Ectodermal cell (in vitro differentiated cells): ENCODE data around the gene GSTT2B.
"Not testable (repeated sequence)": the region's sequence is repeated elsewhere in the genome, so short reads cannot be mapped to it uniquely, and the experiment has no call there.

ENCODE experiments used
- H3K27ac ChIP-seq: 2 replicates; pipeline ENCODE4 v1.7.0; 2013; ENCODE audit warnings: mild to moderate bottlenecking, low read depth, low read length; ENCODE audit not compliant: insufficient read depth, poor library complexity, severe bottlenecking
- H3K27me3 ChIP-seq: 2 replicates; pipeline ENCODE4 v1.7.0; 2013; ENCODE audit warnings: mild to moderate bottlenecking, low read length; ENCODE audit not compliant: insufficient read depth, control insufficient read depth, poor library complexity, severe bottlenecking
- H3K36me3 ChIP-seq: one replicate; pipeline ENCODE4 v1.7.0; 2013; ENCODE audit warnings: low read length; ENCODE audit not compliant: control insufficient read depth, insufficient read depth
- H3K4me1 ChIP-seq: one replicate; pipeline ENCODE4 v1.7.0; 2013; ENCODE audit warnings: low read length; ENCODE audit not compliant: control insufficient read depth, insufficient read depth
- H3K4me3 ChIP-seq: 2 replicates; pipeline ENCODE4 v1.7.0; 2013; ENCODE audit warnings: low read depth, low read length, control low read depth; ENCODE audit not compliant: insufficient read depth
- H3K9me3 ChIP-seq: 2 replicates; pipeline ENCODE4 v1.7.0; 2013; ENCODE audit warnings: mild to moderate bottlenecking, low read length, moderate library complexity; ENCODE audit not compliant: control insufficient read depth
- WGBS, 2 experiments: methylation state at CpG; one replicate each; pipeline ENCODE4 v1.1.7; 2013; ENCODE audit warnings: missing lambda C conversion rate in 2 of 2; 5-methylcytosine and 5-hydroxymethylcytosine counted together

Gene GSTT2B

DNA sequence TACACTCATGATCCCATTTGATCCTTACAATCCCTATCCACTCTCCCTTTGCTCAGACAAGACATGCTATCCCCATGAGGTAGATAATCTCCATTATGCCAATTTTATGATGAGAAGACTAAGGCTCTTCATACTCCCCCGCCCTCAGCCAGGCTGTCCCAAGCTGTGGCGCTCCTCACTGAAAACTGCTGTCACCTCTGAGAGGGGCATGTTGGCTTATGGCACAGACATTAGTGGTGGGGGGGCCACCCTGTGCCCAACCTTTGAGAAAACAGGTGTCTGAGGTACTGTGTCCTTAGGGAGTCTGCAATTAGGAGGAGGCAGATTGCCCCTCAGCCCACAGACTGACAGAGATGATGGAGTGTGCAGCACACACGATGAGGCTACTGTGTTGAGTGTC lies 8.1 kb upstream of the GSTT2B start:
- Histone ChIP-seq H3K9me3 (no peaks in the 10 kb centered on the region), H3K4me3 (no peak overlapping the region), H3K27me3 (no peaks in the 10 kb centered on the region), H3K36me3 (peaks cover 24% of the 10 kb centered on the region), H3K27ac (no peak overlapping the region), H3K4me1 (no peaks in the 10 kb centered on the region)
- WGBS, 2 experiments: 94 to 96% methylated on average over 3 of the region's 3 CpGs

- H3K36me3 ChIP-seq: peaks cover 22% of the 10 kb centered on the region
- not testable (repeated sequence) for H3K27me3 ChIP-seq, H3K27ac ChIP-seq, H3K9me3 ChIP-seq, H3K4me3 ChIP-seq, H3K4me1 ChIP-seq
- WGBS, 2 experiments: no CpG with 5 or more reads among the region's 30 CpGs
Measured at GRCh38 chr22:23966568-23966967, 5.6 kb upstream of the GSTT2B start, which contains the start of gene DDTL. Gene DDTL, plus strand, starts transcription at chr22:23966888. Its CDS starts 27 bp downstream, at chr22:23966915.

DNA sequence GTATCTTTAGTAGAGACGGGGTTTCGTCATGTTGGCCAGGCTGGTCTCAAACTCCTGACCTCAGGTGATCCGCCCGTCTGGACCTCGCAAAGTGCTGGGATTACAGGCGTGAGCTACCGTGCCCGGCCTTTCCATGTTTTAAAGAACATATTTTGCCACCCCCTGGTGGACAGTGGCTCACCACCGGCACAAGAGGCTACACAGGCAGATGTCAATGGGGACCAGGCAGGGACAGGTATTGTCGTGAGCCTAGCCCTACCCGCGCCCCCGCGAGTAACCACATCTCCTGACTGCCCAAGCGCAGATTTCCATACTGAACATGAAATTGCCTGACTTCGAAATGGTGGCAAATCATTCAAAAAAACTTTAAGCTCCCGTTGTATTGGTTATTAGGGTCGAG lies 5.1 kb upstream of the GSTT2B start:
- not testable (repeated sequence) for H3K27ac ChIP-seq, H3K9me3 ChIP-seq, H3K27me3 ChIP-seq, H3K4me1 ChIP-seq, H3K4me3 ChIP-seq
- peaks cover 19% of the 10 kb centered on the region for H3K36me3 ChIP-seq
- WGBS, 2 experiments: no CpG with 5 or more reads among the region's 18 CpGs

DNA sequence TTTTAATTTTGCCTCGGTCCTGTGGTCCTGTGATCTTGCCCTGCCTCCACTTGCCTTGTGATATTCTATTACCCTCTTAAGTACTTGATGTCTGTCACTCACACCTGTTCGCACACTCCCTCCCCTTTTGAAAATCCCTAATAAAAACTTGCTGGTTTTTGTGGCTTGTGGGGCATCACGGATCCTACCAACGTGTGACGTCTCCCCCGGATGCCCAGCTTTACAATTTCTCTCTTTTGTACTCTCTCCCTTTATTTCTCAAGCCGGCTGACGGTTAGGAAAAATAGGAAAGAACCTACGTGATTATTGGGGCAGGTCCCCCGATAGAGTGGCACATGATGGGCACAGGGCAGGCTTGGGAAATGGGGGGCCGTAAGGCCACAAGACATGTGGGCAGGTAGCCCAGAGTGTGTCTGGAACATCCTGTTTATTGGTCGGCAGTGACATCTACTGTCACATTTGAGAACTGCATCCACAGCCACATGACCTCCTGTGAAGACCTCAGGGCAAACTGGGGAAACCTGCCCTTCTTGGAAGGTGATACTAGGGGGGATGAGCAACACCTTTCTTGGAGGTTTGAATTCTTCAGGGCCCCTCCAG lies 4.6 kb downstream of the GSTT2B start:
- not testable (repeated sequence) for H3K27me3 ChIP-seq, H3K4me1 ChIP-seq, H3K36me3 ChIP-seq, H3K9me3 ChIP-seq, H3K4me3 ChIP-seq, H3K27ac ChIP-seq
- 16 to 22% methylated on average over 12 of the region's 12 CpGs for WGBS, 2 experiments

- H3K9me3 ChIP-seq, H3K27me3 ChIP-seq, H3K27ac ChIP-seq, H3K36me3 ChIP-seq, H3K4me3 ChIP-seq, H3K4me1 ChIP-seq: not testable (repeated sequence)
- 44 to 56% methylated on average over 6 to 7 of the region's 8 CpGs for WGBS, 2 experiments
Measured at GRCh38 chr22:23955886-23956285, 5.1 kb downstream of the GSTT2B start.

DNA sequence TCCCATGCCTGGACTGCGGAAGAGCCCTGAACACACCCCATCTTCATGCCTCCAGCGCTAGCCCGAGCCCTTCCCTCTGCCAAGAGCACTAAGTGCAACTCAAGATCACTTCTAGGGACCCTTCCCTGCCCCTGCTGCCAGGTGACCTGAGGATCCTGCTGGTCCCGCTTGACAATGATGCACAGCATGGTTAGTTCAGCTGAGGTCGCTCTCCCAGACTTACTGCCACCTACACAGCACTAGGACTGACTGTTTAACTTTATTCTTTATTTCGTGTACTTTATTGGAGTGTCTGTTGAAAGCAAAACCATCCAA lies 6.0 kb downstream of the GSTT2B start:
- not testable (repeated sequence) for H3K36me3 ChIP-seq, H3K9me3 ChIP-seq, H3K4me3 ChIP-seq, H3K4me1 ChIP-seq, H3K27me3 ChIP-seq, H3K27ac ChIP-seq
- 72 to 81% methylated on average over 5 of the region's 6 CpGs for WGBS, 2 experiments

- H3K4me3 ChIP-seq, H3K9me3 ChIP-seq, H3K4me1 ChIP-seq, H3K36me3 ChIP-seq, H3K27ac ChIP-seq, H3K27me3 ChIP-seq: not testable (repeated sequence)
- WGBS, 2 experiments: 80 to 83% methylated on average over 8 of the region's 8 CpGs
Measured at GRCh38 chr22:23954193-23954990, 6.6 kb downstream of the GSTT2B start.

GRCh38 chr22:23953485-23953884 lies 7.5 kb downstream of the GSTT2B start:
- 82 to 85% methylated on average over 3 of the region's 4 CpGs for WGBS, 2 experiments
- H3K27ac ChIP-seq, H3K27me3 ChIP-seq, H3K4me3 ChIP-seq, H3K9me3 ChIP-seq, H3K4me1 ChIP-seq, H3K36me3 ChIP-seq: not testable (repeated sequence)

GRCh38 chr22:23952794-23953405 lies 8.1 kb downstream of the GSTT2B start:
- H3K27ac ChIP-seq, H3K4me1 ChIP-seq, H3K9me3 ChIP-seq, H3K27me3 ChIP-seq, H3K4me3 ChIP-seq, H3K36me3 ChIP-seq: not testable (repeated sequence)
- WGBS, 2 experiments: 77 to 78% methylated on average over 11 of the region's 11 CpGs

GRCh38 chr22:23951383-23951782 lies 9.6 kb downstream of the GSTT2B start:
- not testable (repeated sequence) for H3K9me3 ChIP-seq, H3K27me3 ChIP-seq, H3K36me3 ChIP-seq, H3K4me3 ChIP-seq, H3K4me1 ChIP-seq, H3K27ac ChIP-seq
- WGBS, 2 experiments: 76 to 82% methylated on average over 2 of the region's 2 CpGs
